HG03066 (cell line): ENCODE measurements around the gene SLC9A3.

Experiments used
- ATAC-seq: cut with Tn5 transposase; IDR thresholded peaks from one replicate; pipeline ENCODE4 v1.9.1; 2021; ENCODE audit warnings: low read depth; ENCODE audit not compliant: unreplicated experiment

The SLC9A3 gene

GRCh38 chr5:448061-448765, 76.0 kb downstream of the SLC9A3 start:
- ATAC-seq, result no peak

DNA sequence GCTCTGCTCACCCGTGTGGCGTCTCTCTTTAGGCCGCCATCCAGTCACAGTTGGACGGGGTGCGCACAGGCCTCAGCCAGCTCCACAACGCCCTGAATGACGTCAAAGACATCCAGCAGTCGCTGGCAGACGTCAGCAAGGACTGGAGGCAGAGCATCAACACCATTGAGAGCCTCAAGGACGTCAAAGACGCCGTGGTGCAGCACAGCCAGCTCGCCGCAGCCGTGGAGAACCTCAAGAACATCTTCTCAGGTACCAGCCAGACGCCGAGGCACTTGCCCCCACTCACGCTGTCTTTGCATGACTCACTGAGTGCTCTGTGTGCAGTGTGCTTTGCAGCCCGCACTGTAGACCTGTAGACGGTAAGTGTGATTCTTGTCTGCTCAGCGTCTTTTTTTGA, 76.7 kb downstream of the SLC9A3 start:
- ATAC-seq, result no peak

DNA sequence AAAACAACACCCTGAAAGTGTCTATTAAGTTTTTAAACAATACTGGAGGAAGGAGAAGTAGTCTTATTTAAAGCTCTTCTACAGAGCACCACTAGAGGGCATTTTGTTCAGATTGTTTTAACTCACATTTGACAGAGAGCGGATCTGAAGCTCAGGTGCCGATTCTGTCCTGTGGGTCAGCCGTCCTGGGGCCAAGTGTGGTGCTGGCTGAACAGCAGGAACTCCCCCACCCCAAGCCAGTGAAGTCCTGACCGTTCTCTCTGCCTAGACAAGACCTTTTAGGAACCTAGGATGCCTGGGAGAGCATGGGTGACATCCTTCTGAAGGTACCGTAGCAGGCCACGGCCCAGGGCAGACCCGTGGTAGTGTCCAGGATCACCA, 77.4 kb downstream of the SLC9A3 start:
- ATAC-seq, result no peak

DNA sequence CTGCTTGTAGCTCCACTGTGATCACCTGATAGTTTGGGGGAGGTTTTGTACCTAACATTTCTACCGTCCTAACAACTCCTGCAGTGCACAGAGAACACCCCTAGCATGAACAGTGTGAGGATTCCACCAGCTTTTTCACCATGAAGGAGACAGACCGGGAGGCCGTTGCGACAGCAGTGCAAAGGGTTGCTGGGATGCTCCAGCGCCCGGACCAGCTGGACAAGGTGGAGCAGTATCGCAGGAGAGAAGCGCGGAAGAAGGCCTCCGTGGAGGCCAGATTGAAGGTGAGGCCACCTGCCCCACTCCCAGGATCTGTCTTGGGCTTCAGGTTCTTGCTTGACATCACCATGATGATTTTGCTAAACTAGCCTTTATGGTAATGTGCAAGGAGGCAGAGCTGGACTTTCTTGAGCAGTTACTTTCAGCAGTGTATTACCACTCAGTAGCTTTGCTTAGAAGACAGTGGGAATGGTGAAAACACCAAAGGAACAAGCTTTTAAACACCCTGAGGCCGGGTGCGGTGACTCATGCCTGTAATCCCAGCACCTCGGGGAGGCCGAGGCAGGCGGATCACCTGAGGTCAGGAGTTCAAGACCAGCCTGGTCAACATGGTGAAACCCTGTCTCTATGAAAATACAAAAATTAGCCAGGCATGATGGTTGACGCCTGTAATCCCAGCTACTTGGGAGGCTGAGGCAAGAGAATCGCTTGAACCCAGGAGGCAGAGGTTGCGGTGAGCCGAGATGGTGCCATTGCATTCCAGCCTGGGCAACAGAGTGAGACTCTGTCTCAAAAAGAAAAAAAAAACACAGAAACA, 78.0 kb downstream of the SLC9A3 start:
- no peak for ATAC-seq

DNA sequence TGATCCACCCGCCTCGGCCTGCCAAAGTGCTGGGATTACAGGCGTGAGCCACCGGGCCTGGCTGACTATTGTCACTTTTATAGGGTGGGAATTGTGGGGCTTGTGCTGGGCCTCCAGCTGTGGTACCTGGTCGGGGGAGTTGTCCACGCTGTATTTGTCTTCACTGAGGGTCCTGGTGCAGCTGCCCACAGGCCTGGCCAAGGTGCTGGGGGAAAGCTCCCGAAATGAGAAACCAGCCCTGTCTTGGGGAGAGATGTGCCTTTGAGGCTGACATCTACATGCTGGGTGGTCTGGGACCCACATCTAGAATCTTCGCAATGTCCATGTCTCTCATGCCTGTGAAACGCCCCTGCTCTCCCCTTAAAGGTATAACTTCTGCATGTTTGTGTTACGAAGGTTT, 78.7 kb downstream of the SLC9A3 start:
- ATAC-seq, result no peak

DNA sequence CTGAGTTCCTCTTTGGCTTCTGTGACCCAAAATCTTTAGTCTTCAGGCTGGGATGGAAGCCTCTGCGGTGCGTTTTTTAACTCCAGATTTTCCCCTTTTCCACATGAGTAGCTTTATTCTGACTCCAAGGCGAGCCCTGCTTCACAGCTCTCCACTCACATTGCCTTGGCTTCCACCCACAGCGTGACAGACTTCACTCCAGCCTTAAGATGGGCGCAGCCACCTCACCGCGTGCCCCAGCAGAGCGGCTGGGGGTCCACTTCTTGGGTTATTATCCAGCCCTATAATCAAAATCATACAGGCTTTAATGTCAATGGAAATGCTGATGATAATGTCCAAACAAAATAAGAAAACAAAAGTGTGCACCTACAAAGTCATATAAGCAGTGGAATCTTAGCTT, 80.0 kb downstream of the SLC9A3 start:
- ATAC-seq, result no peak

DNA sequence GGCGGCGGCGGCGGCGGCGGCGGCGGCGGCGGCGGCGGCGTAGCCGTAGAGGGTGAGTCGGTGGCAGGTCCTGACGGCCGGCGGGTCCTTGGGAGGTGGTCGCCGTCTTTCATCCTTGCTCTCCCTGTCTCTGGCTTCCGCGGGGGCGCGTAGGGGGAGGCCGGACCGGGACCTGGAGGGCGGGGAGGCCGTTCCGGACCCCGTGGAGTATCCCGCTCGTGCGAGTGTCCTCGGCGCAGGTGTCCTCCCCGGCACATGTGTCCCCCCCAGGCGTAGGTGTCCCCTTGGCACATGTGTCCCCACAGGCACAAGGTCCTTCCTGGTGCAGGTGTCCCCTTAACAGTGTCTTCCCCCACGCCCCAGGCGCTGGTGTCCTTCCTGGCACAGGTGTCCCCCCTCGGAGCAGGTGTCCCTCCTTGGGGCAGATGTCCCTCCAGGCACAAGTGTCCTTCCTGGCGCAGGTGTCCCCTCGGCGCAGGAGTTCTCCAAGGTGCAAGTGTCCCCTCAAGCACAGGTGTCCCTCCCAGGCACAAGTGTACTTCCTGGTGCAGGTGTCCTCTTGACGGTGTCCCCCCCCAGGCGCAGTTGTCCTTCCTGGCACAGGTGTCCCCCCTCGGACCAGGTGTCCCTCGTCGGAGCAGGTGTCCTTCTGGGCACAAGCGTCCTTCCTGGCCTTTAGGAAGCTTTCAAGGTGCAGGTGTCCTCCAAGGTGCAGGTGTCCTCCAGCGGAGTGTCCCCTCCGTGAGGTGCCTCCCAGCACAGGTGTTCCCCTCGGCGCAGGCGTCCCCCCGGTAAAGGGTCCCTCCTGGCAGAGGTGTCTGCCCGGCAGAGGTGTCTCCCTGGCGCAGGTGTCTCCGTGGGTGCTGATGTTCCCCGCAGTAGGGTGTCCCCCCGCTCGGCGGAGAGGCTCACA, 80.8 kb downstream of the SLC9A3 start:
- peak; percentile 9 for ATAC-seq

- ATAC-seq, result peak; percentile 77
Measured at GRCh38 chr5:442335-443238, 81.7 kb downstream of the SLC9A3 start, which contains the start of gene EXOC3. EXOC3 (plus strand) TSS chr5:443176; CDS start chr5:446206, 3,030 bp downstream.

DNA sequence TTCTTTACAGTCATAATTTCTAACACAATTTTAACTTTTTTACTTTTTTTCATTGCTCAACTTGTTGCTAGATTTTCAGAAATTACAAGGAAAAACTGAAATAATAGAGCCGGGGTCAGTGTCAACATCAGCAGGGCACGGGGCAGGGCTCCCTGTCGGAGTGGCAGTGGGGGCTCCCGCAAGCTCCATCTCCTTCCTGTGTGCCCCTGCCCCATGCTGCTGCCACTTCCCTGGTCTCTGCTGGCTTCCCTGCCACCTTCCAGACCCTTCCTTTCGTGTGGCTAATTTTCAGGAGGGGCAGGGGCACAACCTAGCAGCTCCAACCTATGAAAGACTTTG, 82.3 kb downstream of the SLC9A3 start:
- ATAC-seq, result no peak

DNA sequence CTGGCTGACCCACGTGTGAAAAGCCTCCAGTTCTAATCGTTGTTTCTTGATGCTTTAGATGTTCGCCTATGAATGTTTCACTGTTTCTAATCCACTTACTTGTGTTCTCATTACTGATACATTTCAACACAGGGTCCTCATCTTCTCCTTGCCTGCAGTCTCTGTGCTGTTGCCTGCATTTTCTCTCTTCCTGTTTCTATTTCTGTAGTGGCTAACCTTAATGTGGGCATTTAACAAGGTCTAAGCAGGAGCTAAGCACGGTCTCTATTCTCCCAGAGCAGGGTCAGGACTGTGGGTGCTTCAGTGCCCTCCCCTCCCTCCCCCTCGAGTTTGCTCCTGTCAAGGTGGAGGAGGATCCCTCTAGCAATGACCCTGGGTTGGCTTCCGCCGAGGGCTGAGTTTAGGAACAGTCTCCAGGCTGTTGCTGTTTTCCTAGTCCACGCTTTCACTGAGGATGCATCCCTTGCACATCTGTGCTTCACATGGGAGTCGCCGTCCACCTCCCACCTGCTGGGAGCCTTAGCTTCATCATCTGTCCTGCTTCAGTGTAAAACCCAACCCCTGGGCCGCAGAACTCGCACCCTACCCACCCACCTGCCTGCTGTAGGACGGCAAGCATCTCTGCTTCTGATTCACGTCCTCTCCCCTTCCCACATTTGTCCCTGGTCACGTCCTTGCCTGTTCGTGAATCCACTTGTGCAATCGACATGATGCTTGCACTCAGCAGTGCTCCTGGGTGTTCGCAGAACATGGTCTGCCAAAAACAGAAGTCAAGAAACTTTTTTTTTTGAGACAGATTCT, 83.6 kb downstream of the SLC9A3 start:
- no peak for ATAC-seq

- no peak for ATAC-seq
Measured at GRCh38 chr5:439636-440035, 84.6 kb downstream of the SLC9A3 start.

- ATAC-seq, result no peak
Measured at GRCh38 chr5:439181-439580, 85.1 kb downstream of the SLC9A3 start.

GRCh38 chr5:438481-438981, 85.7 kb downstream of the SLC9A3 start:
- ATAC-seq, result no peak

DNA sequence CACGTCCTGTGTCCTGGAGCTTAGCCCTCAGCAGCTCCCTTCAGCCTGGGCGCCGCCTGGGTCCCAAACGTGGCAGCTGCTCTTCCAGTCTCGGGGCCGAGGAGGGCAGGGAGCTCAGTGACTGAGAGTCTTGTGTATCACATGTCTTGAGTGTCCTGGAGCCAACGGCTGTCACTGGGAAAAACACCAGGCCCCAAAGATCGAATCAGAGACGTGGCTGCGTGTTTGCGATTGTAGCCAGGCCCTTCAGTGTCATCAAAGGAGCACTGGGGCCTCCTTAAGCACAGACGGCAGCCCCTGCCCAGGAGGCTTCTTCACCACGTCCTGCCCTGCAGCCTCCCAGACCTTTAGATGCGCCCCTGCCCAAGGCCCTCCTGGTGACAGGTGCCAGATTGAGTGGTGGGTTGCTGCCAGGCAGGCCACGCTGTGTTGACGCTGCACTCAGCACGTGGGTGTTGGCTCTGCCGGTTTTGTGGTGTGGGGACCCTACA, 86.9 kb downstream of the SLC9A3 start:
- no peak for ATAC-seq

GRCh38 chr5:436641-436975, 87.6 kb downstream of the SLC9A3 start:
- no peak for ATAC-seq

- ATAC-seq, result no peak
Measured at GRCh38 chr5:435961-436640, 88.1 kb downstream of the SLC9A3 start.

DNA sequence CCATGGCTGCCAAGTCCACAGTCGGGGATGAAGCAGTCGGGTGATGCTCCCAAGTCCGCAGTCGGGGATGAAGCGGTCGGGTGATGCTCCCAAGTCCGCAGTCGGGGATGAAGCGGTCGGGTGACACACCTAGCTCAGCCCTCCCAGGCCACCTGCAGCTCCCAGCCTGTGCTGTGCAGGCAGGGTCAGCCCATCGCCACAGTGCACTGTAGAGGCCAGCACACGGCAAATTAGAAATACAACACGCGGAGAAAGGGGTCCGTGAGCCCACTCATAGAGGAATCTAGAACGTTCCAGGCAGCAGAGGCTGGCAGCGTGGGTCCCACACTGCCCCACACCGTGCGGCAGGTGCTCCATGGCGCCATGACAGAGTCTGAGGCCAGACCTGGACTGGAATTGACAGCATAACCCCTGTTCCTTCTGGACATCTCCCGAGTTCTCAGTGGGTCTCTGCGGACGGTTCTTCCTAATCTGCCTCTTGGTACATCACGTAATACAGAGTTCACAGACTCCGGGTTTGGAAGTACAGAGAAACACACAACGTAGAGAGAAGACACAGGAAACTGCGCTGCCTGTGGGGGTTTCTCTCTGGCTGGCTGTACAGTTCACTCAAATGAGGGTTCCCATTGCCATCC, 89.0 kb downstream of the SLC9A3 start:
- no peak for ATAC-seq
